ENCODE results near the gene SLC25A26.

DNA sequence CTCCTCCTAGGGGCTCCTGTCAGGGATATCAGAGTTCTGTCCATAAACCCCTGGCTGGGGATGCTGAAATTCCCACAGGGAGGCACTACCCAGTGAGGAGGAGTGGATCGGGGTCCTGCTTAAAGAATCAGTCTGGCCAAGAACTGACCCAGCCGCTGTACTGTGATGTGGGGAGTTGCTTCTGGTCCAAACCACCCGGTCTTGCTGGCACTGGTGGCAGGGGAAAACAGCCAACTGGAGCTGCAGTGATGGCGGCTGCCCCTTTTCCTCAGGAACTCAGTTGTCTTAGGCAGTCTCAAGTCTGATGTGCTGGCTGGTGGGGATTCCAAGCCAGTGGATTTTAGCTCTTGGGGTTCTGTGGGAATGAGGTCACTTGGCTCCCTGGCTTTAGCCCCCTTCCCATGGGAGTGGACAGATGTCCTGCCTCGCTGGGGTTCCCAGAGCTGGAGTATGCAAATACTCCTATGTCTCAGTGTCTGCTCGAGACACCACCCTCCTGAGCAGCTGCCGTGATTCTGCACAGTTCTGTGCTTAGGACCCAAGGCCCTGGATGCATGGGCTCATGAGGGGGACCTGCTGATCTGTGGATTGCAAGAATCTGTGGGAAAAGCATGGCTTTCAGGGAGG is 97.1 kb downstream of the SLC25A26 start:
- TF ChIP-seq CTCF (IDR thresholded peaks at IDR 0.05): no peak
- no peak for TF ChIP-seq POLR2A (IDR thresholded peaks at IDR 0.05)
